Smooth muscle cell (in vitro differentiated cells): ENCODE data around the gene FCHSD2. TPM values are rescaled to one million over a fixed set of nuclear protein-coding genes. Genes with fewer than 3 reads are reported as not detected.
"Not testable (repeated sequence)": the region's sequence is repeated elsewhere in the genome, so short reads cannot be mapped to it uniquely, and the experiment has no call there.

Experiments
- DNase-seq: peaks from one replicate; lab custom pipeline; 2025; ENCODE audit not compliant: unreplicated experiment; lab: John Stamatoyannopoulos, UW
- H2AFZ ChIP-seq: fragments of 200-600 bp; sonication (generic); 2 replicates; pipeline ENCODE4 v1.6.0; 2016; ENCODE audit warnings: antibody characterized with exemption, low read depth, mild to moderate bottlenecking
- H3F3A ChIP-seq: fragments of 200-600 bp; sonication (generic); 2 replicates; pipeline ENCODE4 v1.6.0; 2017; ENCODE audit warnings: antibody characterized with exemption, low read depth
- H3K27ac ChIP-seq: fragments of 200-600 bp; sonication (generic); 2 replicates; pipeline ENCODE4 v1.5.1; 2016; ENCODE audit warnings: low read depth, mild to moderate bottlenecking
- H3K27me3 ChIP-seq: fragments of 200-600 bp; sonication (generic); 2 replicates; pipeline ENCODE4 v1.6.1; 2016; ENCODE audit warnings: low read depth, mild to moderate bottlenecking
- H3K36me3 ChIP-seq: fragments of 200-600 bp; sonication (generic); 2 replicates; pipeline ENCODE4 v1.5.1; 2016; ENCODE audit warnings: low read depth
- H3K4me1 ChIP-seq: fragments of 200-600 bp; sonication (generic); 2 replicates; pipeline ENCODE4 v1.5.1; 2016; ENCODE audit warnings: low read depth
- H3K4me2 ChIP-seq: fragments of 200-600 bp; sonication (generic); 2 replicates; pipeline ENCODE4 v1.6.0; 2016; ENCODE audit warnings: mild to moderate bottlenecking
- H3K4me3 ChIP-seq: fragments of 200-600 bp; sonication (generic); 2 replicates; pipeline ENCODE4 v1.5.1; 2016; ENCODE audit warnings: mild to moderate bottlenecking
- H3K79me2 ChIP-seq: fragments of 200-600 bp; sonication (generic); 2 replicates; pipeline ENCODE4 v1.6.0; 2016; ENCODE audit warnings: low read depth, mild to moderate bottlenecking
- H3K9ac ChIP-seq: fragments of 200-600 bp; sonication (generic); 2 replicates; pipeline ENCODE4 v1.6.0; 2016; ENCODE audit warnings: low read depth
- H3K9me3 ChIP-seq: fragments of 200-600 bp; sonication (generic); replicated peaks from 2 replicates; pipeline ENCODE4 v1.5.1; 2016; ENCODE audit warnings: low read depth
- H4K20me1 ChIP-seq: fragments of 200-600 bp; sonication (generic); 2 replicates; pipeline ENCODE4 v1.6.0; 2016; ENCODE audit warnings: low read depth
- CTCF ChIP-seq: fragments of 200-600 bp; sonication (generic); IDR thresholded peaks from 2 replicates; pipeline ENCODE4 v1.5.1; 2017; ENCODE audit warnings: borderline replicate concordance, mild to moderate bottlenecking, antibody characterized with exemption; ENCODE audit not compliant: insufficient read depth, poor library complexity, severe bottlenecking
- WGBS: methylation state at CpG from one replicate; pipeline ENCODE4 v1.1.7; 2016; ENCODE audit warnings: low lambda C conversion rate; 5-methylcytosine and 5-hydroxymethylcytosine counted together
- polyA plus RNA-seq: library from polyadenylated mRNA; unstranded; fragments of >200 nt; fragmentation: Nextera tagmentation; extraction: Ambion mirVana; gene quantifications from 2 replicates; pipeline ENCODE4 v1.2.1, GENCODE V29; 2016
- total RNA-seq: library from RNA; depleted of rRNA; stranded (reverse); fragments of >200 nt; gene quantifications from 2 replicates; pipeline ENCODE4 v1.2.3, GENCODE V29; 2014

The FCHSD2 gene
- total and polyA plus RNA-seq, 2 experiments from 2014 or later = 14.6 to 24.3 TPM

GRCh38 chr11:73135346-73136284 is 6.5 kb downstream of the FCHSD2 start:
- Histone ChIP-seq H3K9ac (no peak overlapping the region), H3F3A (no peaks in the 10 kb centered on the region), H4K20me1 (peaks cover 59% of the 10 kb centered on the region), H3K27ac (no peak overlapping the region), H3K36me3 (no peaks in the 10 kb centered on the region), H3K79me2 (peaks cover 66% of the 10 kb centered on the region), H2AFZ (no peak overlapping the region), H3K4me2 (no peak overlapping the region), H3K4me3 (no peak overlapping the region), H3K27me3 (no peaks in the 10 kb centered on the region), H3K4me1 (peaks cover 15% of the 10 kb centered on the region), H3K9me3 (no peaks in the 10 kb centered on the region)
- 51% methylated on average over 6 of the region's 6 CpGs for WGBS
- no peak for TF ChIP-seq CTCF
- DNase-seq = no peak

GRCh38 chr11:73132349-73132748 is 9.8 kb downstream of the FCHSD2 start:
- peaks cover 62% of the 10 kb centered on the region for H4K20me1 ChIP-seq
- not testable (repeated sequence) for H3K36me3 ChIP-seq, DNase-seq, H3K4me2 ChIP-seq, H3K9ac ChIP-seq, H3K27ac ChIP-seq, H2AFZ ChIP-seq, H3K4me3 ChIP-seq, H3K4me1 ChIP-seq, H3K27me3 ChIP-seq, H3F3A ChIP-seq, H3K9me3 ChIP-seq
- H3K79me2 ChIP-seq = peaks cover 38% of the 10 kb centered on the region
- WGBS = 67% methylated on average over 2 of the region's 2 CpGs

GRCh38 chr11:73130181-73130580 is 11.9 kb downstream of the FCHSD2 start:
- Histone ChIP-seq H3K79me2 (peaks cover 27% of the 10 kb centered on the region), H3K4me3 (no peak overlapping the region), H3K4me2 (no peak overlapping the region), H2AFZ (no peak overlapping the region), H3K27me3 (no peaks in the 10 kb centered on the region), H3K27ac (no peak overlapping the region), H4K20me1 (peaks cover 50% of the 10 kb centered on the region), H3K9ac (no peak overlapping the region), H3K9me3 (no peaks in the 10 kb centered on the region), H3F3A (no peaks in the 10 kb centered on the region), H3K36me3 (peaks cover 5% of the 10 kb centered on the region), H3K4me1 (peaks cover under 1% of the 10 kb centered on the region)
- DNase-seq = no peak
- TF ChIP-seq CTCF = no peak
- 98% methylated on average over 1 of the region's 1 CpG for WGBS

GRCh38 chr11:73129198-73129597 is 12.9 kb downstream of the FCHSD2 start:
- Histone ChIP-seq H3K4me3 (no peak overlapping the region), H3K27me3 (no peaks in the 10 kb centered on the region), H3K36me3 (peaks cover 10% of the 10 kb centered on the region), H3K27ac (no peak overlapping the region), H3K4me1 (no peaks in the 10 kb centered on the region), H3K79me2 (peaks cover 28% of the 10 kb centered on the region), H2AFZ (no peak overlapping the region), H3K4me2 (no peak overlapping the region), H3K9me3 (no peaks in the 10 kb centered on the region), H3K9ac (no peak overlapping the region), H3F3A (no peaks in the 10 kb centered on the region), H4K20me1 (peaks cover 45% of the 10 kb centered on the region)
- TF ChIP-seq CTCF = no peak
- 97% methylated on average over 10 of the region's 10 CpGs for WGBS
- no peak for DNase-seq
